Islet precursor cell (in vitro differentiated cells): Measurements from ENCODE around the gene LPGAT1.
A peak's percentile ranks its signal among the peaks of the same experiment; 100 is the strongest.
"Not testable (repeated sequence)": the region's sequence is repeated elsewhere in the genome, so short reads cannot be mapped to it uniquely, and the experiment has no call there.

Experiments
- DNase-seq: peaks from one replicate; pipeline ENCODE4 v3.0.0-alpha.2; 2018

The LPGAT1 gene

GRCh38 chr1:211698161-211699026 lies 132.2 kb downstream of the LPGAT1 start:
- peak; percentile 92 for DNase-seq

GRCh38 chr1:211697356-211697755 lies 133.2 kb downstream of the LPGAT1 start:
- DNase-seq = no peak

- peak; percentile 64 for DNase-seq
Observed at GRCh38 chr1:211695135-211695816, 135.3 kb downstream of the LPGAT1 start.

- DNase-seq = not testable (repeated sequence)
Observed at GRCh38 chr1:211693911-211694310, 136.7 kb downstream of the LPGAT1 start.
